NT2/D1 (cell line): ENCODE data around the gene ADSL.

Experiments used
- SUZ12 ChIP-seq: IDR thresholded peaks from 2 replicates; pipeline ENCODE4 v1.6.1; 2011; ENCODE audit not compliant: insufficient read length, insufficient read depth; ENCODE audit errors: extremely low read depth
- YY1 ChIP-seq: IDR thresholded peaks from 2 replicates; pipeline ENCODE4 v1.6.1; 2011; ENCODE audit not compliant: insufficient read length, insufficient read depth

- TF ChIP-seq YY1 (no peak), SUZ12 (no peak)
Observed at GRCh38 chr22:40366068-40366467, 19.8 kb downstream of the ADSL start.
